ENCODE measurements around the gene ATR.

The ATR gene

GRCh38 chr3:142602619-142603385, 24.3 kb upstream of the ATR start:
- TF ChIP-seq POLR2AphosphoS5 (IDR thresholded peaks at IDR 0.05; ENCODE audit: low read depth, low read length): no peak
- TF ChIP-seq REST (IDR thresholded peaks at IDR 0.05; ENCODE audit: insufficient read depth in 1 of 2, low read depth in 2 of 2, low read length in 2 of 2): no peak
- no peak for TF ChIP-seq FOXP2 (optimal IDR thresholded peaks at IDR 0.05; ENCODE audit: borderline replicate concordance, extremely low read depth, extremely low read length, insufficient read depth)
- no peak for TF ChIP-seq SIN3A (IDR thresholded peaks at IDR 0.05; ENCODE audit: borderline replicate concordance, insufficient read depth, low read length)

DNA sequence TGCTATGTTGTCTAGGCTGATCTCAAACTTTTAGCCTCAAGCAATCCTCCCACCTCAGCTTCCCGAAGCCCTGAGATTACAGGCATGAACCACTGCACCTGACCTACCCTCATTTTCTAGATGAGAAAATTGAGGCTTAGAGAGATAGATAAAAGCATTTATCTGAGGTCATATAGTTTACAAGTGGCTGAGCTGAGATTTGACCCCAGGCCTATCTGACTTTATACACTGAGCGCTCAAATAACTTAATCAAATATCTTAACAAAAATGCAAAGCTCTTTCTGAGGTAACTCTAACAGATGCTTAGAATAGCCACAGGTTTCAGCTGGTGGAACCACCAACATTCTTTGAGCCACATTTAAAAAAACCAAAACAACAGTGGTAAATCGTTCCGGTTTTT, 23.2 kb upstream of the ATR start:
- no peak for TF ChIP-seq REST (IDR thresholded peaks at IDR 0.05; ENCODE audit: insufficient read depth in 1 of 2, low read depth in 2 of 2, low read length in 2 of 2)
- TF ChIP-seq FOXP2 (optimal IDR thresholded peaks at IDR 0.05; ENCODE audit: borderline replicate concordance, extremely low read depth, extremely low read length, insufficient read depth): no peak

- TF ChIP-seq TAF1 (IDR thresholded peaks at IDR 0.05; ENCODE audit: borderline replicate concordance, insufficient read depth, low read length) (no peak), REST (IDR thresholded peaks at IDR 0.05; ENCODE audit: insufficient read depth in 1 of 2, low read depth in 2 of 2, low read length in 2 of 2) (no peak), POLR2AphosphoS5 (IDR thresholded peaks at IDR 0.05; ENCODE audit: low read depth, low read length) (no peak), SIN3A (IDR thresholded peaks at IDR 0.05; ENCODE audit: borderline replicate concordance, insufficient read depth, low read length) (no peak), FOXP2 (optimal IDR thresholded peaks at IDR 0.05; ENCODE audit: borderline replicate concordance, extremely low read depth, extremely low read length, insufficient read depth) (no peak)
These were observed 19.4 kb upstream of the ATR start for GRCh38 chr3:142597906-142598305.

GRCh38 chr3:142596726-142597088, 18.2 kb upstream of the ATR start:
- TF ChIP-seq FOXP2 (optimal IDR thresholded peaks at IDR 0.05; ENCODE audit: borderline replicate concordance, extremely low read depth, extremely low read length, insufficient read depth) (no peak), SIN3A (IDR thresholded peaks at IDR 0.05; ENCODE audit: borderline replicate concordance, insufficient read depth, low read length) (no peak), TAF1 (IDR thresholded peaks at IDR 0.05; ENCODE audit: borderline replicate concordance, insufficient read depth, low read length) (no peak), POLR2AphosphoS5 (IDR thresholded peaks at IDR 0.05; ENCODE audit: low read depth, low read length) (no peak), REST (IDR thresholded peaks at IDR 0.05; ENCODE audit: insufficient read depth in 1 of 2, low read depth in 2 of 2, low read length in 2 of 2) (no peak)

Measured in PFSK-1 (cell line).